HG03575 (cell line): ENCODE results near the gene HLA-DRB5.
"Not testable (repeated sequence)": the region's sequence is repeated elsewhere in the genome, so short reads cannot be mapped to it uniquely, and the experiment has no call there.

Experiments
- ATAC-seq: cut with Tn5 transposase; IDR thresholded peaks from one replicate; pipeline ENCODE4 v1.9.1; 2021; ENCODE audit not compliant: unreplicated experiment, insufficient number of reproducible peaks, low FRiP score; ENCODE audit errors: extremely low read depth

HLA-DRB5 gene

DNA sequence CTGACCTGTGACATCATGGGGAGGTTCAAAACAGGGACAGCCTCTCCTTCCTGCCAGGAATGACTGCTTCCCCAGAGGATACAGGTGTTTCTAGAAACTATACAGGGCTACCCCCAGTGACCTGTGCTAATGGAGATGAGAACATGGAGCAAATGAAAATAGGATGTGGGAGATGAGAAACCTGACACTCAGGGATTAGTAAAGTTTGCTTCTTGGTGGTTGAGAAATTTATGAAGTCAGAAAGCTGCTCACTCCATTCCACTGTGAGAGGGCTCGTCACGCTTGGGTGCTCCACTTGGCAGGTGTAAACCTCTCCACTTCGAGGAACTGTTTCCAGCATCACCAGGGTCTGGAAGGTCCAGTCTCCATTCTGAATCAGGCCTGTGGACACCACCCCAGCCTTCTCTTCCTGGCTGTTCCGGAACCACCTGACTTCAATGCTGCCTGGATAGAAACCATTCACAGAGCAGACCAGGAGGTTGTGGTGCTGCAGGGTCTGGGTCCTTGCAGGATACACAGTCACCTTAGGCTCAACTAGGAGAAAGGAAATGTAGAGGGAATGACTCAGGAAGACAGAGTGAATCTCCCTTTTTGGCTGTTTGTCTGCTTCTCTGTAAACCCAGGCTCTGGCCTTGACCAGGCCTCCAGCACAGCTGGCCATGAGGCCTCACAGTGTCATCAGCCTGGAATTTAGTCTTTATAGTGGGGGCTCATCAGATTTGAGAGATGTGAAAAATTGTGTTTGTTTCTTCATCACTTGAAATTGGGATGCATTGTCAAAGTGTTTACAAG is 10.8 kb downstream of the HLA-DRB5 start:
- ATAC-seq = no peak

DNA sequence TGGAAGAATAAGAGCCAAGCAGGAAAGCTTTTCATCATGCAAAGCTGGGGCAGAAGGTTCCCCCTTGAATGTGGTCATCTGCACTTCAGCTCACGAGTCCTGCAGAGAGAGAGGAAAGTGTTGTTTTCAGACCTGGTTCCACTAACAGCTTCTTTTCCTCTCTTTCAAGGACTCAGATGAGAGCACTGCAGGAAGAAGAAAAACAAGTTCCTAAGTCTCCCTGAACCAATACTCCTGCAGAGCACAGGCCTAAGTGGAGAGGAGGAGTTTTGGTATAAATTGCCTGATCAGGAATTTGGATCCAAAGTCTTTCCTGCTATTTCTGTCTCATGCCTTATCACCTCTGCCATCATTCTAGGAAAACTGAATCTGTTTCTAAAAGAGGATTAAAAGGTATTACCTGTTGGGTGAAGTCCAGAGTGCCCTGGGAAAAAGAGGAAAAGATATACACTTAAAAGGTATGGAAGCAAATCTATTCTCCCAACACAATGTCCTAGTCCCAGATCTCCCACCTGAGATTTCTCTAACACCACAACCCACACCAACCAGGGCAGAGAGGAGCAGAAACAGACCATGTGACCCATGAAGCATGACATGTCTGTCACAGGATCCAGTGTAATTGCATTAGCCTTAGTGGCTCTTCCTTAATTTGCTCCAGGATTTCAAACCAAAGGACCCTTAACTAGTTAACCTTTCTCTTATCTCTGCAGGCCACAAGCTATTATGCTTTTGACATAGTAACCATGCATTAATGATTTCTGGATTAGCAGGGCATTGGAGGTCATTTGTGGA is 12.2 kb downstream of the HLA-DRB5 start:
- ATAC-seq = no peak

DNA sequence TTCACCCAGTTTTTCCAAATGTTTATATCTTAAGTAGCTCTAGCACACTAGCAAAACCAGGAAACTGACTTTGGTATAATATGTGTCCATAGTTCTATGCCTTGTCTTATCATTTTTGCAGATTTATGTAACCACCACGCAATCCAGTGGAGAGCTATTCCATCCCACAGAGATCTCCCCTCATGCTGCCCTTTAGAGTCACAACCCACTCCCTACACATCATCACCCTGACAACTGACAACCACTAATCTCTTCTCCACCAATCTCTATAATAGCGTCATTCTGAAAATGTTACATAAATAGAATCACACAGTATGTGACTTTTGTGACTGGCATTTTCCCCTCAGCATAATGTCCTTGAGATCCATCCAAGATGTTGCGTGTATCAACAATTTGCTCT is 29.1 kb downstream of the HLA-DRB5 start:
- ATAC-seq = no peak

DNA sequence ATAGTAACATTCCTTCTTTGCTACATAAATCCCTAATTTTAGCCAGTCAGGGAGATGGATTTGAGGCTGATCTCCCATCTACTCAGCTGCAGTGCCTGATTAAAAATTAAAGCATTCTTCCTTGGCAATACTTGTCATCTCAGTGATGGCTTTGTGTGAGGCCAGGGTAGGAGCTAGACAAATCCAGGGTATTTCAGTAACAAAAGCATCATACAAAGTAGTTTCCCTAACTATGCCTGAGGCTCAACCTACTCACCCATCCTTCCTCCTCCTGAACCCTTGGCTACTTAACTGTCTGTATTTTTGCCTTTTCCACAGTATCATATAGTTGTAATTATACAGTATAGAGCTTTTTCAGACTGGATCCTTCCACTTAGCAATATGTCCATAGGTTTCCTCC is 37.7 kb downstream of the HLA-DRB5 start:
- no peak for ATAC-seq

DNA sequence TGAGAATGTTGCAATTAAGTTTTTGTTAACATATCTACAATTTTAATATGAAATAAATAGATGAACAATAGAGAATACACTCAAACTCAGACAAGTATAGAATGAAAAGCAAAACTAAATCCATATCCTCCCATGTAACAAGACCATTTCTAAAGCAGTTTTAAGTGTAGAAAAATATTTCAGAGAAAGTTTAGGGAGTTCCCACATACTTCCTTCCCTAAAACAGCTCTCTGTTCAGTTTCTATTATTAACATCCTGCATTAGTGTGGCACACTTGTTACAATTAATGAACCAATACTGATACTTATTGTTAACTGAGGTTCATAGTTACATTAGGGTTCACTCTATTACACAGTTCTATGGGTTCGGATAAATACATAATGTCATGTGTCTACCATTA is 38.4 kb downstream of the HLA-DRB5 start:
- ATAC-seq = no peak

DNA sequence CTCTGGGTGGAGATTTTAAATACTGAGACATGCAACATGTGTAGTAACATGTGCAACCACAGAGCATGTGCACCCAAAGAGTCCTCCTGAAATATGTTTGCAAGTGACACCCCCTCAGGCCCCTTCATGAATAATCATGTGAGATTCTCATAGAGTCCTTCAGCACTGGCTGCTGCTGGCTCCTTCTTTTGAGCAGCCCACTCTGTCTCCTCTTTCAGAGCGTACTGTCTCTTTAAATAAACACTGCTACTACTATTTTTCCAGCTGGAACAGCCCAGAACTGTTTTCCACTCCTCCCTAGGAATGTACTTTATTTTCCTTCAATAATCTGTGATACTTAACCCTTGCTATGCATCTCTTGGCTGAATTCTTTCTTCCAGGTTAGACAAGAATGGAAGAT is 42.0 kb downstream of the HLA-DRB5 start:
- ATAC-seq = no peak

DNA sequence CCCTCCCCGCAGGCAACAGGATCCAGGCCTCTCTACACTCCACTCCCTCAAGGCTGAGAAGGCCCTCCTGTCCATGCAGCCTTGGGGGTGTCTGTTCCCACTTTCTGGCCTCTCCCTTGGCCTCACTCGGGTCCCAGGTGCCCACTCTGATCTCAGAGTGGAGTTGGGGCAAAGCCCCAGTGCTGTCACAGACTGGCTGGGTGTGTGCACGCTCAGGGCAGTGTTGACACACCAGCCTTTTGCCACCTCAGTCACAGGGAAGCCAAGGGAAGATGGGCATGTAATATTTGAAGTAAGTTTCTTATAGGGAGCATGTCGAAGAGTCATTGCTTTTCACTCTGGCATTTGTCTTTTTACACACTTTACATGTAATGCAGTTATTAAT is 45.5 kb downstream of the HLA-DRB5 start:
- no peak for ATAC-seq

DNA sequence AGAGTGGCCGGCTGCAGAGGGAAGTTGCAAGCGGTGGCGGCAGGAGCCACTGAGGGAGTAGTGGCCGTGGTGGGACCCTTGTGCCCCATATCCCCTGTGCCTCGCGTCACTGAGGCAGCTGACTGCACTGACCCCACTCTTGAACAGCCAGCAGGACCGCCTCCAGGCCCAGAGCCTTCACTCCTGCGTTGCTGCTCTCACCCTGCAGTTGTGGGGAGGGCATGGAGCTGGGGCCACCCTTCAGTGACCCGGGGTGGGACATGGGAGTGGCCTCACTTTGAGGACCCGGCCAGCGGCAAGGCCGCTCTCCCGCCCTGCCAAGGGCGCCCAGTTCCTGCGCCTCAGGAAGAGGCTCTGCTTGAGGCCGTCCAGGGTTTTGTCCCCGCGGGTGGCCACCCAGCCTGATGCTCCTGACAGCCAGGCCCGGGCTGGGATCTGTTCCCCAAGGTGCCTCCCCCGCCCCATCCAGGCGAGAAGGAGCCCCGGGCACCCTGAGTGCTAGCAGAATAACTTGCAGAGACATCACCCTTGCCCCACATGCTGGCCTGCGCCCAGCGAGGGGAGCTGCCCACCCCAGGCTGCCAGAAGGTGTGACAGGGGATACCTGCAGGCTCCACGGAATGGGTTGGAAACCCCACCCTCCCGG is 46.0 kb downstream of the HLA-DRB5 start:
- no peak for ATAC-seq

DNA sequence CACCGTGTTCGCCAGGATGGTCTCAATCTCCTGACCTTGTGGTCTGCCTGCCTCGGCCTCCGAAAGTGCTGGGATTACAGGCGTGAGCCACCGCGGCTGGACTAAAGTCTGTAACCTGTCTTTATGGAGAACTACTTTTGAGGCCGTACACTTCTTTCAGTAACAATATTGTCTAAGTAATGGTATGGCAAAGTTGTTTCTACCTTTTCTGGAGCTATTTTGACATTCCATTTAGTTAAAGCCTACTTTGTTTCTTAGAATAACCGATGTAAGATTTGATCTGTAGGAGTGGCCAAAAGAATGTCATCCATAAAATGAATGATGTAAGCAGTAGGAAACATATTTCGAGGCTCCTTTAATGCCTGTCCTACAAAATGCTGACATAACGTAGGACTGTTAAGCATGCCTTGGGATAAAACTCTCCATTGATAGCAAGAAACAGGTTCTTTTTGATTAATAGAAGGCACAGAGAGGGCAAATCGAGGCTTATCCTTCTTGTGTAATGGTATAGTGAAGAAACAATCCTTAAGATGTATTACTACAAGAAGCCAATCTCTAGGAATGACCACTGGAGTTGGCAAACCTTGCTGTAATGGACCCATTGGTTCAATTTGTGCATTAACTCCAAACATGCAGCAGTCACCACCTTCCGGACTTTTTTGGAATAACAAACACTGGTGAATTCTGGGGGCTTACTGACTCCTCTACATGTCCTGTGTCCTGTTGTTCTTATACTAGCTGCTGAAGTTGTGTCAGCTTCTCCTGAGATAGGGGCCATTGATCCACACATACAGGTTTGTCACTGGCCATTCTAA is 54.5 kb downstream of the HLA-DRB5 start:
- no peak for ATAC-seq

DNA sequence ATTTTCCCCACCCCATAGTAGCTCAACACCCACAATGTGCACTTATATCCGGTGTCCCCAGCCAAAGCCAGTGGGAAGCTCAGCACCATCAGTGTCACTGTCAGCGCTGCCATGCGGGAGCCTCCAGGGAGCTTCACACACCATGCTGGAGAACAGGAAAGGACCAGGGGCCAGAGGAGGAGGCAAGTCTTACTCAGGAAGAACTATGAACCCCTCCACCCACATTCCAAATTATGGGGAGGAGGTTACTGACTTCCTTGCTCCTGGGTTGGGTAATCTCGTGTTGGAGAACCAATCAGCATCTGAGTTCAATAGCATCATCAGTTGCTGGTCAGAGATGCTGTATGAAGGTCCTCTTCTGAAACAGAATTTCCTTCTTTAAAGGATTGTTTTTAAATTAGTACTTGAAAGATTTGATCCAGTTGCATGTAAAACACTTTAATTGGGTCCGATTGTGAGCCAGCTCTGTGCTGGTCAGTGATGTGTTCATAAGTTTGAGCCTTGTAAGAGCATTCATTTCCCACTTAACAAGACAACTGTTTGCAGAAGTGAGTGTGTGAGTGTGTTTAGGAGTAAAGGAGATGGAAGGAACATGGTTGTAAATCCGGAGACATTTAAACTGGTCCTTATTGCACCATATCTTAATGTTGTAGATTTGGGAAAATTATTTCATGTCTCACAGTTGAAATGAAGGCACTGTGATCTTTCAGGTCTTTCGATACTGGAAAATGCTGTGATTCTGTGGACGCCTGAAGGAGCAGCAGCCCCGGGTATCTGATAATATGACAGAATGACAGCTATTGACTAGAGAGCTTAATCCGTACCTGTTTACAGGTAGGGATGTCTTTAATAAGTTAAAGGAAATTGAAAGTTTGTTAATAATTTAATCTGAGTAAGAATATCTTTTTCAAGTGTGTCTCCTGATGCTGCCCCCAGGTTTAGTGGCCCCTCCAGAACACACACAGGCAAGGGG is 56.4 kb downstream of the HLA-DRB5 start:
- not testable (repeated sequence) for ATAC-seq

DNA sequence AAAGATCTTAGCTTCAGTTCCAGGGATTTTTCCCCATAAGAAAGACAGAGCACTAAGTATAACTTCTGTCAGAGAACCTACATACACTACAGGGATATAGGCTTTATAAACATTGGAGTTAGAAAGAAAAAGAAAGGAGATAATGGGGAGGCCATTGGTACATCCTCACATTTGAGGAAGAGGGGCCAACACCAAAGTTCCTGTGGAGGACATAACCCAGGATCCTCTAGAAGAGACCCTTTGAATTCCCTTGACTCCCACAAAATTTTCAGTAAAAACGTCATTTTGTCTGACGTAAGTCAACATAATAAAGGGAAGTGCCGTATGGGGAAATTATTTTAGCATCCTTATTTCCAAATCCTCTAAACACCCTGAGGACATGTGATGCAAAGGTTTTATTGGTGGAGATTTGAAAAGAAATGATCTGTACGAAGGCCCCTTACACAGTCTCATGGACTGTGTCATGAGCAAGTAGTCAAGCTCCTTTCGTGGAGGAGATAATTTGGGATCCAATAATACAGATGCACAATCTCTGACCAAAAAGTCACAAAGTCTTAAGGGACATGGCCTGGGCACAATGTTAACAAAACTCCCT is 57.2 kb downstream of the HLA-DRB5 start:
- ATAC-seq = no peak

DNA sequence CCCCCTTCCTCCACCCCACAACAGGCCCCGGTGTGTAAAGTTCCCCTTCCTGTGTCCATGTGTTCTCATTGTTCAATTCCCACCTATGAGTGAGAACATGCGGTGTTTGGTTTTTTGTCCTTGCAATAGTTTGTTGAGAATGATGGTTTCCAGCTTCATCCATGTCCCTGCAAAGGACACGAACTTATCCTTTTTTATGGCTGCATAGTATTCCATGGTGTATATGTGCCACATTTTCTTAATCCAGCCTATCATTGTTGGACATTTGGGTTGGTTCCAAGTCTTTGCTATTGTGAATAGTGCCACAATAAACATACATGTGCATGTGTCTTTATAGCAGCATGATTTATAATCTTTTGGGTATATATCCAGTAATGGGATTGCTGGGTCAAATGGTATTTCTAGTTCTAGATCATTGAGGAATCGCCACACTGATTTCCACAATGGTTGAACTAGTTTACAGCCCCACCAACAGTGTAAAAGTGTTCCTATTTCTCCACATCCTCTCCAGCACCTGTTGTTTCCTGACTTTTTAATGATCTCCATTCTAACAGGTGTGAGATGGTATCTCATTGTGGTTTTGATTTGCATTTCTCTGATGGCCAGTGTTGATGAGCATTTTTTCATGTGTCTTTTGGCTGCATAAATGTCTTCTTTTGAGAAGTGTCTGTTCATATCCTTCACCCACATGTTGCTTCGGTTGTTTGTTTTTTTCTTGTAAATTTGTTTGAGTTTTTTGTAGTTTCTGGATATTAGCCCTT is 62.2 kb downstream of the HLA-DRB5 start:
- not testable (repeated sequence) for ATAC-seq
